SK-N-SH treated with all-trans-retinoic acid at 6 μM for 48 hours (cell line): ENCODE data around the gene VSTM4.

ENCODE experiments used
- ATAC-seq: fragments of 200-7000 bp; cut with Tn5 transposase; 3 replicates; pipeline ENCODE4 v1.9.1; 2020; ENCODE audit warnings: mild to moderate bottlenecking, moderate library complexity
- ARNTL ChIP-seq: fragments of 450-650 bp; formaldehyde crosslinking; IDR thresholded peaks from 2 replicates; pipeline ENCODE4 v1.5.0; 2020; ENCODE audit warnings: low read depth, mild to moderate bottlenecking, moderate library complexity, borderline replicate concordance
- CREB5 ChIP-seq: fragments of 250-450 bp; sonication (Bioruptor Pico); IDR thresholded peaks from 2 replicates; pipeline ENCODE4 v1.5.1; 2020; ENCODE audit warnings: low read depth, mild to moderate bottlenecking, moderate library complexity
- CSDC2 ChIP-seq: fragments of 250-450 bp; sonication (Bioruptor Pico); IDR thresholded peaks from 2 replicates; pipeline ENCODE4 v1.5.0; 2020; ENCODE audit warnings: mild to moderate bottlenecking, moderate library complexity
- CSRNP3 ChIP-seq: fragments of 250-450 bp; sonication (Bioruptor Pico); IDR thresholded peaks from 2 replicates; pipeline ENCODE4 v1.5.1; 2021; ENCODE audit warnings: mild to moderate bottlenecking, moderate library complexity
- ESRRG ChIP-seq: fragments of 250-450 bp; sonication (Bioruptor Pico); IDR thresholded peaks from 2 replicates; pipeline ENCODE4 v1.6.1; 2021; ENCODE audit warnings: mild to moderate bottlenecking
- GLIS3 ChIP-seq: fragments of 250-450 bp; sonication (Bioruptor Pico); IDR thresholded peaks from 2 replicates; pipeline ENCODE4 v1.5.0; 2020; ENCODE audit warnings: mild to moderate bottlenecking, moderate library complexity
- ISL1 ChIP-seq: fragments of 250-450 bp; sonication (Bioruptor Pico); IDR thresholded peaks from 2 replicates; pipeline ENCODE4 v2.1.2; 2022; ENCODE audit warnings: mild to moderate bottlenecking, moderate library complexity
- OSR1 ChIP-seq: fragments of 250-450 bp; sonication (Bioruptor Pico); IDR thresholded peaks from 2 replicates; pipeline ENCODE4 v1.8.0; 2022; ENCODE audit warnings: moderate library complexity, mild to moderate bottlenecking, inconsistent platforms
- PATZ1 ChIP-seq: fragments of 250-450 bp; sonication (Bioruptor Pico); IDR thresholded peaks from 2 replicates; pipeline ENCODE4 v1.8.0; 2020; ENCODE audit warnings: mild to moderate bottlenecking, moderate library complexity, borderline replicate concordance
- POU6F1 ChIP-seq: fragments of 250-450 bp; sonication (Bioruptor Pico); IDR thresholded peaks from 2 replicates; pipeline ENCODE4 v1.8.0; 2021; ENCODE audit warnings: low read depth, mild to moderate bottlenecking, moderate library complexity, borderline replicate concordance
- PPARA ChIP-seq: fragments of 250-450 bp; sonication (Bioruptor Pico); IDR thresholded peaks from 2 replicates; pipeline ENCODE4 v1.5.0; 2020; ENCODE audit warnings: mild to moderate bottlenecking, borderline replicate concordance
- RARB ChIP-seq: fragments of 250-450 bp; sonication (Bioruptor Pico); IDR thresholded peaks from 2 replicates; pipeline ENCODE4 v1.8.0; 2021; ENCODE audit warnings: mild to moderate bottlenecking, moderate library complexity
- SNAI2 ChIP-seq: fragments of 250-450 bp; sonication (Bioruptor Pico); IDR thresholded peaks from 2 replicates; pipeline ENCODE4 v1.5.0; 2020; ENCODE audit warnings: mild to moderate bottlenecking, moderate library complexity
- TCF4 ChIP-seq: fragments of 250-450 bp; sonication (Bioruptor Pico); IDR thresholded peaks from 2 replicates; pipeline ENCODE4 v1.8.0; 2021; ENCODE audit warnings: mild to moderate bottlenecking, moderate library complexity, borderline replicate concordance
- TOX ChIP-seq: fragments of 250-450 bp; sonication (Bioruptor Pico); IDR thresholded peaks from 2 replicates; pipeline ENCODE4 v1.8.0; 2021; ENCODE audit warnings: mild to moderate bottlenecking, moderate library complexity, borderline replicate concordance
- TSHZ2 ChIP-seq: fragments of 250-450 bp; sonication (Bioruptor Pico); IDR thresholded peaks from 2 replicates; pipeline ENCODE4 v1.5.0; 2020; ENCODE audit warnings: mild to moderate bottlenecking, moderate library complexity
- ZC3H10 ChIP-seq: fragments of 250-450 bp; sonication (Bioruptor Pico); IDR thresholded peaks from 2 replicates; pipeline ENCODE4 v1.5.1; 2021; ENCODE audit warnings: mild to moderate bottlenecking, moderate library complexity
- ZFP3 ChIP-seq: fragments of 250-450 bp; sonication (Bioruptor Pico); IDR thresholded peaks from 2 replicates; pipeline ENCODE4 v1.5.0; 2020; ENCODE audit warnings: mild to moderate bottlenecking, moderate library complexity
- ZFP30 ChIP-seq: fragments of 450-650 bp; formaldehyde crosslinking; IDR thresholded peaks from 2 replicates; pipeline ENCODE4 v1.5.0; 2022; ENCODE audit warnings: mild to moderate bottlenecking, moderate library complexity
- ZNF70 ChIP-seq: fragments of 450-650 bp; formaldehyde crosslinking; IDR thresholded peaks from 2 replicates; pipeline ENCODE4 v1.5.0; 2020; ENCODE audit warnings: mild to moderate bottlenecking, moderate library complexity
- ZNF8 ChIP-seq: fragments of 450-650 bp; formaldehyde crosslinking; IDR thresholded peaks from 2 replicates; pipeline ENCODE4 v1.5.0; 2020; ENCODE audit warnings: mild to moderate bottlenecking, moderate library complexity

Gene VSTM4

GRCh38 chr10:49140304-49141177 lies 25.2 kb upstream of the VSTM4 start:
- TF ChIP-seq ZNF8 (CRISPR knock-in tag) (no peak), ARNTL (CRISPR knock-in tag) (no peak), ZFP30 (CRISPR knock-in tag) (no peak), ZNF70 (CRISPR knock-in tag) (no peak), CSDC2 (CRISPR knock-in tag) (no peak), TSHZ2 (CRISPR knock-in tag) (no peak), TOX (no peak), TCF4 (CRISPR knock-in tag) (no peak), ESRRG (no peak), ISL1 (CRISPR knock-in tag) (no peak), PATZ1 (CRISPR knock-in tag) (no peak), POU6F1 (CRISPR knock-in tag) (no peak), ZC3H10 (no peak), PPARA (CRISPR knock-in tag) (no peak), RARB (no peak), ZFP3 (no peak)
- TF ChIP-seq, all 23 proteins: peak for 0

GRCh38 chr10:49139846-49140195 lies 24.5 kb upstream of the VSTM4 start:
- ATAC-seq: no peak
- no peak for TF ChIP-seq TSHZ2 (CRISPR knock-in tag)
- TF ChIP-seq GLIS3: no peak
- TF ChIP-seq RARB: no peak
- no peak for TF ChIP-seq CREB5 (CRISPR knock-in tag)

More at GRCh38 chr10:49140304-49141177, 25.2 kb upstream of the VSTM4 start:
- no peak for ATAC-seq

GRCh38 chr10:49139028-49139845 lies 23.9 kb upstream of the VSTM4 start:
- ATAC-seq: no peak
- no peak for TF ChIP-seq PATZ1 (CRISPR knock-in tag)
- TF ChIP-seq ZC3H10: no peak
- no peak for TF ChIP-seq CSRNP3 (CRISPR knock-in tag)
- no peak for TF ChIP-seq ZNF70 (CRISPR knock-in tag)
- no peak for TF ChIP-seq OSR1
- no peak for TF ChIP-seq TCF4 (CRISPR knock-in tag)
- TF ChIP-seq SNAI2 (CRISPR knock-in tag): no peak
- no peak for TF ChIP-seq GLIS3
- no peak for TF ChIP-seq PPARA (CRISPR knock-in tag)
